HG03460 (cell line): ENCODE results near the gene RRP1B.
"Not testable (repeated sequence)": the region's sequence is repeated elsewhere in the genome, so short reads cannot be mapped to it uniquely, and the experiment has no call there.

Source experiments
- ATAC-seq: cut with Tn5 transposase; IDR thresholded peaks from one replicate; pipeline ENCODE4 v1.9.1; 2021; ENCODE audit not compliant: unreplicated experiment

Gene RRP1B

GRCh38 chr21:43640400-43640799, 19.0 kb upstream of the RRP1B start:
- no peak for ATAC-seq

GRCh38 chr21:43643193-43643592, 16.2 kb upstream of the RRP1B start:
- no peak for ATAC-seq

GRCh38 chr21:43644071-43644470, 15.3 kb upstream of the RRP1B start:
- ATAC-seq: no peak

- no peak for ATAC-seq
Observed at GRCh38 chr21:43644609-43645008, 14.8 kb upstream of the RRP1B start.

GRCh38 chr21:43645136-43645891, 14.0 kb upstream of the RRP1B start:
- no peak for ATAC-seq

GRCh38 chr21:43645976-43646375, 13.4 kb upstream of the RRP1B start:
- no peak for ATAC-seq

- peak; percentile 65 for ATAC-seq
Observed at GRCh38 chr21:43646550-43647260, 12.7 kb upstream of the RRP1B start.

- no peak for ATAC-seq
Observed at GRCh38 chr21:43648171-43648570, 11.2 kb upstream of the RRP1B start.

- not testable (repeated sequence) for ATAC-seq
Observed at GRCh38 chr21:43651926-43652325, 7.4 kb upstream of the RRP1B start.

GRCh38 chr21:43652616-43653015, 6.7 kb upstream of the RRP1B start:
- no peak for ATAC-seq

GRCh38 chr21:43653626-43654025, 5.7 kb upstream of the RRP1B start:
- ATAC-seq: no peak

- no peak for ATAC-seq
Observed at GRCh38 chr21:43654806-43655489, 4.4 kb upstream of the RRP1B start.

- ATAC-seq: no peak
Observed at GRCh38 chr21:43657355-43658087, 1.8 kb upstream of the RRP1B start.

- ATAC-seq: no peak
Observed at GRCh38 chr21:43658088-43658741, 1.1 kb upstream of the RRP1B start.

- no peak for ATAC-seq
Observed at GRCh38 chr21:43658769-43659135, 608 bp upstream of the RRP1B start.

GRCh38 chr21:43662286-43662685, 2.9 kb downstream of the RRP1B start:
- ATAC-seq: no peak

GRCh38 chr21:43663033-43663432, 3.7 kb downstream of the RRP1B start:
- no peak for ATAC-seq

GRCh38 chr21:43664358-43664757, 5.0 kb downstream of the RRP1B start:
- no peak for ATAC-seq

GRCh38 chr21:43665879-43666278, 6.5 kb downstream of the RRP1B start:
- ATAC-seq: no peak

GRCh38 chr21:43667191-43667904, 8.0 kb downstream of the RRP1B start:
- no peak for ATAC-seq
